IPS DF 4.7 (cell line): ENCODE measurements around the gene OGG1.
A peak's percentile ranks its signal among the peaks of the same experiment; 100 is the strongest.

Source experiments
- DNase-seq: peaks from one replicate; pipeline ENCODE4 v3.0.0-alpha.2; 2013; ENCODE audit warnings: low spot score; ENCODE audit errors: extremely low read depth

OGG1 gene

DNA sequence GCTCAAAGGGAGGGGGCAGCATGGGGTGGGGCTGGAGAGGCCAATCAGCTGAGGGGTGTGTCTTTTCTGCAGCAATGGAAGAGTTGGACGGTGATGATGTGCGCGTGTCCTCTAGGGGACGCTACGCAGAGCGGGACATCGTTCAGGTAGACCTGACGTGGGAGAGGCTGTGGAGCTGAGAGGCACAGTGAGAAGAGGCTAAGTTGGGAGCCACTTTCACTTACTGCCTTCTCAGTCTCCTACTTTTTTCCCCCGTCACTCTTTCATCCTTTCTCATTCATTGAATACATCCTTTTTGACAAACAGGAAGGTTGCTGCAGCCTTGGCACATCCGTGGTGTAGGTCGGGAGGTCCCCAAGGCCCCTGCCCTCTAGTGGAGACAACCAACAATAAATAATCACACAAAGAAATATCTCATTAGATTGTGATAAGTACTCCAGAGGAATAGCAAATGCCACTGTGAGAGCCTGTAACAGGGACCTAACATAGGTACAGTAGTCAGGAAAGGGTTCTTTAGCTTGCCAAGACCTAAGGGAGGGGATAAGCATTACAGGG is 22.6 kb upstream of the OGG1 start:
- DNase-seq = peak; percentile 74

DNA sequence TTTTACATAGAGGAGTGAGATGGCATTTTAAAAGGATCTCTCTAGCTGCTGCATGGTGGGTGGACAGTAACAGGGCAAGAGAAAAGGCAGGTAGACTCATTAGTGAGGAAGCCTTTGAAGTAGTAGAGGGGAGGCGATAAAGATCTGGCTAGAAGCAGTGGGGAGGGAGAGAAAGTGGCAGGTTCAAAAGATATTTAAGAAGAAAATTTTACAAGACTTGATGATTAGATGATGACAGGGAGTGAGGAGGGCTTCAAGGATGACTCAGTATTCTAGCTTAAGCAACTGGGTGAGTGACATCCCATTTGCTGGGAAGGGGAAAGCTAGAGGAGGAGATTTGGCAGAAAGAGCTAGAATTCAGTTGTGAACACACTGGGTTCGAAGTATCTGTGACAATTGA is 22.0 kb upstream of the OGG1 start:
- no peak for DNase-seq

DNA sequence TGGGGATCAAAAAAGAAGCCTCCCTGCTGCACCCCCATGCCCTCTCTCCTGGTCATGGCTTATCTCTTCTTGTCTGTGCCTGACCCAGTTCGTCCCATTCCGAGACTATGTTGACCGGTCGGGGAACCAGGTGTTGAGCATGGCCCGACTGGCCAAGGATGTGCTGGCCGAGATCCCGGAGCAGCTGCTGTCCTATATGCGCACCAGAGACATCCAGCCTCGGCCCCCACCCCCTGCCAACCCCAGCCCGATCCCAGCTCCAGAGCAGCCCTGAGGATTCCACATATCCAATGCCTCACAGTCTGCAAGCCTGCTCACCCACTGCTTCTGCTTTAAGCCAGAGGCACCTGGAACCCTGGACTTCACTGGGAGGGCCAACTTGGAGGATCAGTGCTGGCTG is 20.3 kb upstream of the OGG1 start:
- no peak for DNase-seq

DNA sequence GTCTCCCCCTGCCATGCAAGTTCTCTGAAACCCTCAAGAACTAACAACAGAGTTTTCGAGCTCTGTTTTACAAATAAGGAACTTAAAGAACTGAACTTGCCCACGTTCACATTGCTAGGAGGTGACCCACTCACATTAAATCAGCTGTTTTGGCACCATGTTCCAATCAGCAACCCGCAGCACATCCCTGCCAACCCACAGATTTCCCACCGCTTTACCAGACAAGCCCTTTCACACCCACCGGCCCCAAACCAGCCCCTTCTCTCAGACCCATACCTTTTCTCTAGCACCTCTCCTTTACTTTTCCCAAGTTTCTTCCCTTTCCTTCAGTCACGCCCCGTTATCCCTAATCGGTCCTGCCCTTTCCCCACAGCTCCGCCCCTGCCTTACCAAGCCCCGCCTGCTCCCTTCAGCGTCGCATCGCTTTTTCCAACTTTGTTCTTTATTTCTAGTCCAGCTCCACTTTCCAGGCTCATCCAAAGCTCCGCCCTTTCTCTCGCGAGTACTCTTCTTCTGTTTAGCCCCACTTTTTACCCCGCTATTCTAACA is 19.0 kb upstream of the OGG1 start:
- DNase-seq = peak; percentile 38

DNA sequence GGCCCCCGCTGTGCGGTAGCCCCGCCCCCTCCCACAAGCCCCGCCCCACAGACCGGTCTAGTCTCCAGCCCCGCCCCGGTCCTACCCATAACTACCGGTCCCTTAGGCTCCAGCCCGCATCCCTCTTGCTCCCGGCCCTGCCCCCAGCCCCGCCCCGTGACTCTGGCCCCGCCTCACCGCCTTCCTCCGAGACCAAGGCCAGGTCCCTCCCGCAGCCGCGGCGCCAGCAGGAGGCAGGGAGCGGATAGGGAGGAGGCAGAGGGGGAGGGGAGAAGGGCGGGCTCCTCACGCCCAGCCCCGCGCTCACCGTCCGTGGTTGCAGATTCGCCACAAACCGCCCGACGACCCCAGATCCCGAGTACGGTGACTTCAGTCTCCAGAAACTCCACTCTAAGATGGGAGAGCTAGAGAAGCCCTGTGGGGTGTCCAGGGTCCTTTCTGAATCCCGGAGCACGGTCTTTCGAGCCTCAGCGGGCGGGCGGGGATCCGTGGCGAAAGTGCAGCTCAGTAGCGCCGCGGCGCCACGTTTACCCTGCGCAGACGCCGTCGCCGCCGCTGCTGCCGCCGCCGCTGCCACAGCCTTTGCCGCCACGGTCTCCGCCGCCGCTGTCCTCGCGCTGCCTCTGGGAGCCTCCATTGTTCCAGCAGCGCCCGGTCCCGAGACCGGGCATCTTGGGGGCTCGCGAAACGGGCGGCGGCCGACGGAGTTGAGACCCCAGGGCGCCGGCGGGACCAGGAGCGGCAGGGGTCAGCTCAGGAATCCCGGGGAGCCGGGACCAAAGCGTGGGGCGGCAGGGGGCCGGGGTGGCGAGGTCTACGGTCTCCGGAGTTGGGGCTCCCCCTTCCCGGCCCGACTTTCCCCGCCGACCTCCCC is 18.3 kb upstream of the OGG1 start, which contains the start of gene BRPF1:
Gene BRPF1, plus strand, starts transcription at position 530 of the 874 bp plus-strand sequence. CDS start 2,406 bp downstream, outside the sequence.
- peak; percentile 84 for DNase-seq

DNA sequence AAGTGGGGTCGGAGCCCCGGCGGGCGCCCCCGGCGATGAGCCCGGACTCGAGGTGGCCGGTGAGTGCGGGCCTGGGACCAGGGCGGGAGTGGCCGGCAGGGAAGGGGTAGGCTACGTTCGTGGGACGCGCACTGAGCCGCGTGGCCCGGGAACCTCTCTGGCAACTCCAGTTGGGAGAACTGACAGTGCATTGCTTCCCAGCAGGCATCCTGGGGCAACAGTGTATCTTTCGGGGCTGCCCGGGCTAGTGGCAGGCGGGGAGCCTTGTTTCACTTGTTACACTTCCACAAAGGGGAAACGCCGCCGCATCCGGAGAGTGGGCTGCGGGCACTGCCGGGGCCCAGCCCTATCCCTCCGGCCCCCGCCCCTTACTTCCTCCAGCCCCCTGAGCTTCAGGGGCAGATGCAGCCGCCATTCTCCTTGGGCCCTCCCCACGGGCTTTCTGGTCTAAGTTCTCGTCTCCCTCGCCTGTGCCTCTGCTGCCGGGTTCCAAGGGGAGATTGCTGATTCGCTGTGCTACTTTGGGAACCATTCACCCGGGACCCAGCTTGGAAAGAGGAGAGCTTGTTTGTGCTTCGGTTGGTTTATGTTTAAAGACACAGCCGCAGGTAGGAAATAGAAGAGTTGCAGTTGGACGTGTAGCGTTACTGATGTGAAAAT is 17.5 kb upstream of the OGG1 start:
- no peak for DNase-seq

DNA sequence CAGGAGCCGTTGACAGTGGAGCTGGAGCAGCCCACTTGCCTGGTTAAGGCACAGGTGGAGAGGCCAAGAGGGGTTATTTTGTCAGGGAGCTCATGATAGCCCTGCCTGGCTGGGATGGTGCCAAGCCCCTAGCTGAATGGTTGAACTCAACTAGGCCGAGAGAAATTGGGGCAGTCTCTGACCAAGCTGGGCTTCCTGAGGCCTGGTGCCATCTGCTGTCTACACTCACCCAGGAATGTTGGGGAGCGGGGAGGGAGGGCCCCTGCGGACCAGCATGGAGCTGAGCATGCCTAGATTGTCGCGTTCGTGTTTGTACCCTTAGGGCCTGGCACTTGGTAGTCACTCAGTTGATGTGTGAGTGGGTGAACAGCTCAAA is 17.0 kb upstream of the OGG1 start:
- DNase-seq = no peak

DNA sequence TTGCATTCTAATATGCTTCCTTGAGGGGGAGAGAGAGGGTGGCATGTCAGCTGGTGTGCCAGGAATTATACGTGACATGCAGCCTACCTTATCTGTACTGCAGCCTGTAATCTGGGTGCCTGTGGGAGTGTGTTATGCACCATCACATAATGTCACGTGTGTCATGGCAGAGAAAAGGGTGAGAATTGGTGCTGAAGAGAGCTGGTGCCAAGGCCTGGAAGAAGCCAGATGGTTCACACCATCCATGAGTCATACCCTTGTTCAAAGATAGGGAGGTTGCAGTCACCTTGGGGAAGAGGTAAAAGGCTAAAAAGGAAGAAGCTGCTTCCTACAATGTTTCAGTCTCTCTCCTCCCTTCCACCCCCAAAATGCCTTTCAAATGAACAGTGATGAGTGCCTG is 12.9 kb upstream of the OGG1 start:
- no peak for DNase-seq

DNA sequence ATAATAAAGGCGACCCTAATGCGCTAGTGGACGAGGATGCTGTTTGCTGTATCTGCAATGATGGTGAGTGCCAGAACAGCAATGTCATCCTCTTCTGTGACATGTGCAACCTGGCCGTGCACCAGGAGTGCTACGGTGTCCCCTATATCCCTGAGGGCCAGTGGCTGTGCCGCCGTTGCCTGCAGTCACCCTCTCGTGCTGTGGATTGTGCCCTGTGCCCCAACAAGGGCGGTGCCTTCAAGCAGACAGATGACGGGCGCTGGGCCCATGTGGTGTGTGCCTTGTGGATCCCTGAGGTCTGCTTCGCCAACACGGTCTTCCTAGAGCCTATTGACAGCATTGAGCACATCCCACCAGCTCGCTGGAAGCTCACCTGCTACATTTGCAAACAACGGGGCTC is 10.6 kb upstream of the OGG1 start:
- DNase-seq = no peak

DNA sequence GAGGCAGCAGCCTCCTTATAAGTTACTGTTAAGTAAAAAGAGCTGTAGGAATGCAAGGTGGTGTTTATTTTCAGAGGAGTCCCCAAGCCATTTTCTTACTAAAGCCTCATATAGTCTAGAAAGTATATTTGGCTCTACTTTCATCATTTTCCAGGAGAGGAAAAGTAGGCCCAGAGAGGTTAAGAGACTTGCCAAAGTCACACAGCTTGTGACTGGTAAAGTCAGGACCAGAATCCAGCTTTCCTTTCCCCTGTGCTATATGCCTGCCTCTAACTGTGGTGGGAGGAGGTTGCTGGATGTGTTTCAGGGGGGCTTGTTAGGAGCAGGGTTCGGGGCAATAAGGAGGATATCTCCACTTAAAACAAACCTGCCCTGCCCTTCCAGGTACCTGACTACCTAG is 7.2 kb upstream of the OGG1 start:
- no peak for DNase-seq

DNA sequence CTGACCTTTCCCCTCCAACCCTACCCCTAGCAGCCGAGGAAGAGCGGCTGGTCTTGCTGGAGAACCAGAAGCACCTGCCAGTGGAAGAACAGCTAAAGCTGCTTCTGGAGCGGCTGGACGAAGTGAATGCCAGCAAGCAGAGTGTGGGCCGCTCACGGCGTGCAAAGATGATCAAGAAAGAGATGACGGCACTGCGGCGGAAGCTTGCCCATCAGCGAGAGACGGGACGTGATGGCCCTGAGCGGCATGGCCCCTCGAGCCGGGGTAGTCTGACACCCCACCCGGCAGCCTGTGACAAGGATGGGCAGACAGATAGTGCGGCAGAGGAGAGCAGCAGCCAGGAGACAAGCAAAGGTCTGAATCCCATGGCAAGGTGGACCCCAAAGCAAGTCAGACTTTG is 6.2 kb upstream of the OGG1 start:
- DNase-seq = no peak

DNA sequence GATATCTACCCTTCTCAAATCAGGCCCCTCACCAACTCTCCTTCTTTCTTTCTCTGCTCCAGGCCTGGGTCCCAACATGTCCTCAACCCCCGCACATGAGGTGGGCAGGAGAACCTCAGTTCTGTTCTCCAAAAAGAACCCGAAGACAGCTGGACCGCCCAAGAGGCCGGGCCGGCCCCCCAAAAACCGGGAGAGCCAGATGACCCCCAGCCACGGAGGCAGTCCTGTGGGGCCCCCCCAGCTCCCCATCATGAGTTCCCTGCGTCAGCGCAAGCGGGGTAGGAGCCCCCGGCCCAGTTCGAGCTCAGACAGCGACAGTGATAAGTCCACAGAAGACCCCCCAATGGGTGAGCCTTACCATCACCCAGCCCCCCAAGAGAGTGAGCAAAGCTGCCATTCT is 5.6 kb upstream of the OGG1 start:
- DNase-seq = no peak

DNA sequence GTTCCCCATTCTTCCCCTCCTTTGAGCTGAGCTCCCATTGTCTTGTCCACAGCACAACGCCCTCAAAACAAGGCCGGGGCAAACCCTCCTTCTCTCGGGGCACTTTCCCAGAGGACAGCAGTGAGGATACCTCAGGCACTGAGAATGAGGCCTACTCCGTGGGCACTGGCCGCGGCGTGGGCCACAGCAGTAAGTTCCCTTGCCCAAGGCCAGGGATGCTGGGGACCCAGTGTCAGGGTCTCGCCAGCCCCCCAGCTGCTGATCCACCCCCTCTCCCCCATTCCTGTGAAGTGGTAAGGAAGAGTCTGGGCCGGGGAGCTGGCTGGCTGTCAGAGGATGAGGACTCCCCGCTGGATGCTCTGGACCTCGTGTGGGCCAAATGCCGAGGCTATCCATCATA is 4.2 kb upstream of the OGG1 start:
- no peak for DNase-seq

DNA sequence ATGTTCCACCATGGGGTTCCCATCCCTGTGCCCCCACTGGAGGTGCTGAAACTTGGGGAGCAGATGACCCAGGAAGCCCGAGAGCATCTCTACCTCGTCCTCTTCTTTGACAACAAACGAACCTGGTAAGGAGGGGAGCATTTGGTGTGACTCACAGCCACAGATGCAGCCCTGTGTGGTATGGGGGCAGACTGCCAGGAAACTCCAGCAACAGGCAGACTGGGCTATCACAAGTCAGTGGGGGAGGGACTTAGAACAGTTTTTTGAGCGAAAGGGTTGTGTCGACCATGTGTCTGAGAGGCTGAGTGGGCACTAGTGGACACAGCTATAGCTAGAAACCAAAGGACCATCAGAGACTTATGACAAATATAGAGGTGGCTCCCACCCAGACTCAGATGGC is 3.4 kb upstream of the OGG1 start:
- no peak for DNase-seq

DNA sequence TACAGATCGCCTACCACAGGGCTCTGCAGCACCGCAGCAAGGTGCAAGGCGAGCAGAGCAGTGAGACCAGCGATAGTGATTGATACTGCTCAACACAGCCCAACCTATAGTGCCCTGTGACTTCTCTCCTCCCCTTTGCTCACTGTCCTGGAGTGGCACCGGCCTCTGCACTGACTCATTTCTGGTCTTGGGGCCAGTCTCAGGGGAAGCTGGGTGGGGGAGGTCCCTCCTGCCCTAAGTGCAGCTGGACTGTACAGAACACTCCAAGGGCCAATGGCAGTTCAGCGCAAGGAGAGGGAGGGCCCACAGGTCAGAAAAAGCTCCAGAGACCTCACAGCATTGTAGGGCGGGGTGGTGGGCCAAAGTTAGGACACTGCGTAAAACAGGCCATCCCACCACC is 2.5 kb upstream of the OGG1 start:
- no peak for DNase-seq

DNA sequence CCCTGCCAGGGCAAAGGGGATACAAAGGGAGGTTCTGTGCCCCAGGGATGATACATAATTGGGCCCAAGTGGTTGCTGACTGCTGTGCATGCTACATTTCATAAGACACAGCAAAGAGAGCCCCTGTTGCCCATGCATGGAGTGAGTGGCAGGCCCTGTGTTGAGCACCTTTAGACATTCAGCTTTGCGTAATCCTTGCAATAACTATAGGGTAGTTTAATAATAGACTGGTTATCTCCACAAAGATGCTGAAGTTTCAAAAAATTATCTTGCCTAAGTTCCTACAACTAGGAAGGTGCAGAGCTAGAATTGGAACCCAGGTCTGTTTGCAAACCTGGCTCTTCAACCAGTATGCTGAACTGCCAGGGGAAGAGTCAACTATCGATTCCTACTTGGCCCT is 1.7 kb upstream of the OGG1 start:
- no peak for DNase-seq

DNA sequence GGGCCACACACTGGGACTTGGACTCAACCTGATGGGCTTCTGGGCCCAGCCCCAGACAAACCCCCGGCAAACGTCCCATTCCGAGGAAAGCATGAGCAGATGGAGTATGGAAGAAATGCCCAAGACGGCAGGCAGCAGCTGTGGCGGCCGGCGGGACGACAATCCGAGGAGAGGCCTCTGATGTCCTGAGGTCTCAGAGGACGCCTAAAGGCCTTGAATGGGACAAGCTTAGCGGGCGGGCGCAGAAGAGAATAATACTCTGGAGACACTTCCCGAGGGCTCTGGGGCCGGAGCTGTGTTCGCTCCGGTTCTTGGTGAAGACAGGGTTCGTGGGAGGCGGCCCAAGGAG is 482 bp upstream of the OGG1 start:
- no peak for DNase-seq

DNA sequence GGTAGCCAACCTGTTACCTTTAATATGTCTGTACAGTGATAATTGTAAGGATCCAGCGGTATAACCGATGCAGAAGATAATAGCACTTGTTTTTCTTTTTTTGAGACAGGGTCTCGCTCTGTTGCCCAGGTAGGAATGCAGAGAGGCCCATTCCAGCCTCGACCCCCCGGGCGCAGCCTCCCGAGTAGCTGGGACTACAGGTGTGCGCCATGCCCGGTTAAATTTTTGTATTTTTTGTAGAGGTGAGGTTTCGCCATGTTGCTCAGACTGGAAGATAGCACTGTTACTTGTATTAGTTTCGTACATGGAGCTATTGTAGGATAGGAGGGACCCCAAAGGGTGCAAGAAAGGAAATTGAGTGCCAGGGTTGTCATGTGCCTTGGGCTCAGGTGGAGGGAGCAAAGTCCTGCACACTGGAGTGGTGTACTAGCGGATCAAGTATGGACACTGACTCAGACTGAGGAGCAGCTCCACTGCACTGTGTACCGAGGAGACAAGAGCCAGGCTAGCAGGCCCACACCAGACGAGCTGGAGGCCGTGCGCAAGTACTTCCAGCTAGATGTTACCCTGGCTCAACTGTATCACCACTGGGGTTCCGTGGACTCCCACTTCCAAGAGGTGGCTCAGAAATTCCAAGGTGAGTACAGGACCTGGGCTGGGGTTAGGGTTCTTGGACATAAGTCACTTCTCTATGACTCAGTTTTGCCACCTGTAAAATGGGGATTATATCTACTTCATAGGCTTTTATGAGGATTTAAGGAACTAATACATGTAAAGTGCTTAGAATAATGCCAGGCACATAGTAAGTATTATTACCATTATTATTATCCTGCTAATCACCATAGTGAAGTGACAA is 1.0 kb downstream of the OGG1 start:
- no peak for DNase-seq

DNA sequence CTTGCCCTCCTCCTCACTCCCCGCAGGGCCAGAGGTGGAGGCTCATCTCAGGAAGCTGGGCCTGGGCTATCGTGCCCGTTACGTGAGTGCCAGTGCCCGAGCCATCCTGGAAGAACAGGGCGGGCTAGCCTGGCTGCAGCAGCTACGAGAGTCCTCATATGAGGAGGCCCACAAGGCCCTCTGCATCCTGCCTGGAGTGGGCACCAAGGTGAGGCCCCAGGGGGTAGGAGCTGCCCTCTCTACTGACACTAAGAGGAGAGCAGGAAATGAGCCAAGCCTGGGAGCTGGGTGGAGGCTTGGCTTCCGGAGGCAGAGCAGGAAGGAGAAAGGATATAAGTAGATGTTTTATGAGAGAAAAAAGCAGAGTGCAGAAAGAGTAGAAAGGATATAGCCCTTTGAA is 4.9 kb downstream of the OGG1 start:
- DNase-seq = no peak

DNA sequence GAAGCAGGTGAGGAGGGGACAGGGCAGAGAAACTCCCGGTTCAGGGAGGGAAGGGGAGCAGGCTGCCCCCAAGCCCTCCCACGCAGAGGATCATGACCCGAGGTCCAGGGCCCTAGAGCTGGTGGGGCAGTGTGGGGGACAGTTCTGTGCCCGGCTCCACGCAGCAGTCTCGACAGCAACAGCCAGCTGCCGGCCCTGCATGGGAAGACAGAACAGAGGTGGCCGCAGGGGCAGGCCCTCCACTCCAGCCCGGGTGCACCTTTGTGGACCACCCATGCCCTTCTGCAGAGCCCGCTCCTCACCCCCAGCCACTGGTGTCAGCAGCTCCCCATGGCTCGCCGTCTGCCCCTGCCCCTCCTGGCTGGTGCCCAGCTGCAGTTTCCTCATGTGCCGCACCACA is 7.7 kb downstream of the OGG1 start:
- no peak for DNase-seq

DNA sequence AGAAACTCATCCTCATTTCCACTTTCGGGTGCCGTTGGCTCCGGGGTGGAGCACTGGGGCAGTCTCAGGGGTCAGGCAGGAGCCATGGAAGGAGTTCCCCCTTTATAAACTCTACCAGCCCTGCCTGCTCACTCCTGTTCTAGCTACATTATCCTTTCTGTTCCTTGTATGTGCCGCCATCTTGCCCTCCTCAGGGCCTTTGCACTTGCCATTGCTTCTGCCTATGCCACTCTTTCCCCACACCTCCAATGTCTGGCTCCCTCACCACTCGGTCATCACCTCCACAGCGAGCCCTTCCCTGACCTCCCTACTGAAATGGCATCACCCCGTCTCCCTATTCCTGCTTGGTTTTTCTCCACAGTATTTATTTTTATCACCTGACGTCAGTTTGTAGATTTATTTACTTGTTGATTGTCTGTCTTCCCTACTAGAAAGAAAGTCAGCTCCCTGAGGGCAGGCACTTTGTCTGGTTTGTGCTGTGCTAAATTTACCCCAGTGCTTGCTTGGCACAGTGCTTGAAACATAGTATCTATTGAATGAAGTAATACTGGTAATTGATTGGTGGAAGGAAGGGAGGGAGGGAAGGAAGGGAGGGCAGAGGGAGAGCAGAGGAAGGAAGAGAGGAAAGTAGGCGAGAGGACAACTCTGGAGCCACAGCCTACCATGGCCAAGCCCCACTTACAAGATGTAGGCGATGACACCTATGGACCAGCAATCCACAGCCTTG is 11.2 kb downstream of the OGG1 start:
- no peak for DNase-seq
